ENCODE measurements around the gene WDR13.
"Not testable (repeated sequence)": the region's sequence is repeated elsewhere in the genome, so short reads cannot be mapped to it uniquely, and the experiment has no call there.

Gene WDR13

DNA sequence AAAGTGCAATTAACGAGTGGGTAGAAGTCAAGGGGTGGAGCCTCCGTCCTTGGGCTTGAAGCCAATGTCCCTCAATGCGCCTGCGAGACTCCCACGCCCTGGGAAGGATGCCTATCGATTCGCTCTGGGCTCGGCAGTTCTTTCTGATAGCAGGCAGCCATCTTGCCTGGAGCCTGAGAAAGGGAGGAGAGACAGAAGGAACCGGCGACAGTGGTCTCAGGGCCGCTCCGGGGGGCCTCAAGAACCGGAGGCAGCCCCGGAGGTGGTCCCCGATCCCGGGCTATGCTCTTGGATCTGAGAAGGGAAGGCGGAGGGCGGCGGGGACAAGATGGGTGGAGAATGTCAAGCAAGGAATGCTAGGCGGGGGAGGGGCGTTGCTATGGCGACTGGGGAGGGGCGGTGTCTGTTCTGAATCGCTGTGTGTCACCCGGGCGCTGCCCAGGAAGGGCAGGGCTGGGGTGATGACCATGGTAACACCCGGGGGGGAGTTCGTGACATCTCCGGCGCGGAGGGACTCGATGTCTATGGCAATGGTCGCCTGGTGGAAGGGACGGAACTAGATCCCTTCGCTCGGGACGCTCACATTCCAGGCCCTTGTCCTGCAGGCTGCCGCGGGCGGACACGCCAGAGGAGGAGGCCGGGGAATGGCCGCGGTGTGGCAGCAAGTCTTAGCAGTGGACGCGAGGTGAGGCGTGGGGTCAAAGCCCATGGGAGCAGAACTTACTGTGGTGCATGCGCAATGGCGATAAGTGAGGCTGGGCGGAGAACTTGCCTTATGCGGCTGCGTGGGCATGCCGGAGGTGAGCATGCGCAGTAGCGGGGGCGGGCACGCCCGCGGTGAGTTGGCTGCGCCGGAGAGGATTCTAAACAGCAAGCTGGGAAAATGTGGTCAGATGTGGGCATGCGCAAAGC, at the start of gene WDR13:
Gene WDR13 (plus strand): TSS at position 140 of the 912 bp plus-strand sequence. CDS start 505 bp downstream, at position 645.
- H3K4me3 ChIP-seq (ENCODE audit: low read length), result peak within 1 kb of the TSS; percentile 80
- no peak for TF ChIP-seq ZNF274 (IDR thresholded peaks at IDR 0.05; ENCODE audit: low read depth, low read length)

- no peak for TF ChIP-seq ZNF274 (IDR thresholded peaks at IDR 0.05; ENCODE audit: low read depth, low read length)
- H3K4me3 ChIP-seq (ENCODE audit: low read length), result no peak overlapping the region
Measured at GRCh38 chrX:48548871-48549270, 48.4 kb upstream of the WDR13 start.

DNA sequence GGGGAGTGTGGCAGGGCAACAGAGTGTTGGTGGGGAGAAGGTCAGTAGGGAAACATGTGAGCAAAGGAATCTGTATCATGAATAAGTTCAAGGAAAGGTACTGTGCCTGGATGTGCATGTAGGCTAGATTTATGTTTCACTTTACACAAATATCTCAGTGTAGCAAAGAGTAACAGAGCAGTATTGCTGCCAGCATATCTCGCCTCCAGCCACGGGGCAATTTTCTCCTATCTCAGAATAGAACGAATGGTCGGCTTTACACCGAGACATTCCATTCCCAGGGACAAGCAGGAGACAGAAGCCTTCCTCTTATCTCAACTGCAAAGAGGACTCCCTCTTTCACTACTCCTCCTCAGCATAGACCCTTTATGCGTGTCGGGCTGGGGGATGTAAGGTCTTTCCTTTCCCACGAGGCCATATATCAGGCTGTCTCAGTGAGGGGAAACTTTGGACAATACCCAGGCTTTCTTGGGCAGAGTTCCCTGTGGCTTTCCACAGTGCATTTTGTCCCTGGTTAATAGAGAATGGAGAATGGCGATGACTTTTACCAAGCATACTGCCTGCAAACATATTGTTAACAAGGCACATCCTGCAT, 41.5 kb upstream of the WDR13 start:
- not testable (repeated sequence) for H3K4me3 ChIP-seq (ENCODE audit: low read length)

DNA sequence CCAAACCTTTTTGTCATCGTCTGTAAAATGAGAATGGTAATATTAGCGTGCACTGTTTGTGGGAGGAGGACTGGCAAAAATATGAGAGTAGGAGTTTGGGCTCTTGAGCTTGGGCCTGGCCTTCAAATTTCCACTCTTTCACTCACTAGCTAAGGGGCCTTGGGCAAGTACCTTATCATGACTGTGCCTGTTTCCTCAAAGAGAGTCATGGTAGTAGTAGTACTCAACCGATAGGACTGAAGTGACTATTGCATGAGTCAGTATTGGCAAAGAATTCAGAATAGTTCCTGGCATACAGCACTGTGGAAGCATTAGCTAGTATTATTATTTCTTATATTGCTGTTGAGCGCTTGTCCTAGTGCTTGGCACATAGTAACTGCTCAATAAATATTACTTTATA, 39.0 kb upstream of the WDR13 start:
- TF ChIP-seq ZNF274 (IDR thresholded peaks at IDR 0.05; ENCODE audit: low read depth, low read length), result no peak
- no peak overlapping the region for H3K4me3 ChIP-seq (ENCODE audit: low read length)

- no peak for TF ChIP-seq ZNF274 (IDR thresholded peaks at IDR 0.05; ENCODE audit: low read depth, low read length)
Measured at GRCh38 chrX:48559636-48560035, 37.7 kb upstream of the WDR13 start.

GRCh38 chrX:48560056-48560455, 37.2 kb upstream of the WDR13 start:
- TF ChIP-seq ZNF274 (IDR thresholded peaks at IDR 0.05; ENCODE audit: low read depth, low read length), result no peak
- no peak overlapping the region for H3K4me3 ChIP-seq (ENCODE audit: low read length)

More at GRCh38 chrX:48559636-48560035, 37.7 kb upstream of the WDR13 start:
- no peak overlapping the region for H3K4me3 ChIP-seq (ENCODE audit: low read length)

- no peak overlapping the region for H3K4me3 ChIP-seq (ENCODE audit: low read length)
- no peak for TF ChIP-seq ZNF274 (IDR thresholded peaks at IDR 0.05; ENCODE audit: low read depth, low read length)
Measured at GRCh38 chrX:48560681-48561080, 36.6 kb upstream of the WDR13 start.

DNA sequence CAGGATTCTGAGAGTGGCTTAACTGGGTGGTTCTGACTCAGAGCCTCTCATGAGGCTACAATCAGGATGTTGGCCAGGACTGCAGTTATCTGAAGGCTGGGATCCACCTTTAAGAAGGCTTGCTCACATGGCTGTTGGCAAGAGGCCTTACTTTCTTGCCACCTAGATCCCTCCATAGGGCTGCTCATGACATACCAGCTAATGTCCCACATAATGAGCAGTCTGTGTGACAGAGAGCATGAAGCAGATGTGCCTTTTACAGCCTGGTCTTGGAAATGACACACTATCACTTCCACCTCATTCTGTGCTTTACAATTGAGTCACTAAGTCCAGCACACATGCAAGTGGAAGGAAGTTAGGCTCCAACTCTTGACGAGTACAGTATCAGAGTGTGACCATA, 27.3 kb upstream of the WDR13 start:
- no peak for TF ChIP-seq ZNF274 (IDR thresholded peaks at IDR 0.05; ENCODE audit: low read depth, low read length)
- H3K4me3 ChIP-seq (ENCODE audit: low read length), result no peak overlapping the region

DNA sequence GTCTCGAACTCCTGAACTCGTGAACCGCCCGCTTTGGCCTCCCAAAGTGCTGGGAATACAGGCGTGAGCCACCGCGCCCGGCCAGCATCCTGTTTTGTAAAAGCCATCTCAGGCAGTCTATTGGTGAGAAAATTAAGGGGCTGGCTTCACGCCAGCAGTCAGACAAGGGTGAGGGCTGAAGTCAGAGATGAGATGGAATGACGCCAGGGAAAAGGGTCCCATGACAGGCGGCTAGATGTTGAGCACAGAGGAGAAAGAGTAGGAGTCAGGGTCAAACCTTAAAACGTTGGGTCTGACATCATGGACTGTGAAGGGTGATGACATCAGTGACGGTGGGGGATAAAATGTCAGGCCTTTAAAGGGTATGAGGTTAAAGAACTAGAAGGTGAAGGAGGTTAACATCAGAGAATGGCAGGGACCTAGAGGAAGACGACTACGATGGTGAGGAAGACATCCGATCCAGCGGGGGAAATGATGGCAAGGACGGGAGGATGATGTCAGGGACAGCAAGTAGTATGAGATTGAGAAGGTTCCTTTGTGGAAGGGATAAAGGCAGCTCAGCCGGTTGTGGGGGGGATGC, 23.5 kb upstream of the WDR13 start:
- H3K4me3 ChIP-seq (ENCODE audit: low read length), result peak overlapping the region; percentile 61
- TF ChIP-seq ZNF274 (IDR thresholded peaks at IDR 0.05; ENCODE audit: low read depth, low read length), result no peak

- H3K4me3 ChIP-seq (ENCODE audit: low read length), result peak within 1 kb of the TSS; percentile 92
- TF ChIP-seq ZNF274 (IDR thresholded peaks at IDR 0.05; ENCODE audit: low read depth, low read length), result no peak
Measured at GRCh38 chrX:48574270-48575266, 22.7 kb upstream of the WDR13 start, which contains the start of gene RBM3. Gene RBM3, plus strand, starts transcription at chrX:48574484. Its CDS starts 697 bp downstream, at chrX:48575181.

GRCh38 chrX:48575642-48576041, 21.6 kb upstream of the WDR13 start:
- H3K4me3 ChIP-seq (ENCODE audit: low read length), result peak overlapping the region; percentile 92; the same call in 1 of the 2 replicates
- no peak for TF ChIP-seq ZNF274 (IDR thresholded peaks at IDR 0.05; ENCODE audit: low read depth, low read length)

DNA sequence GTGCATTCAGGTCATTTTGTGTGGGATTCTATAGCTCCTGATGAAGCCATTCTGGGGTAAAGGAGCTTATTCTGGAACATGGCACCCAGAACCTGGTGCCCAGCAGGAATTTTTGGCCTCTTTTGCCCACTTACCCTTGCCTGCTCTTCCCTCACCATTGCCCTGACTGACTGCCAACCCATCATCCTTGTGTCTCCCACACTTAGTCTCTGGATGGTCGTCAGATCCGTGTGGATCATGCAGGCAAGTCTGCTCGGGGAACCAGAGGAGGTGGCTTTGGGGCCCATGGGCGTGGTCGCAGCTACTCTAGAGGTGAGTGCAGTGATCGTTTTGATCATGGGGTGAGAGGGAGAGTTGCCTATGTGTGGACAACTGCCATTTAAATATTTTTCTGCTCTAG, 21.2 kb upstream of the WDR13 start:
- no peak for TF ChIP-seq ZNF274 (IDR thresholded peaks at IDR 0.05; ENCODE audit: low read depth, low read length)
- peak overlapping the region; percentile 92; the same call in 1 of the 2 replicates for H3K4me3 ChIP-seq (ENCODE audit: low read length)

DNA sequence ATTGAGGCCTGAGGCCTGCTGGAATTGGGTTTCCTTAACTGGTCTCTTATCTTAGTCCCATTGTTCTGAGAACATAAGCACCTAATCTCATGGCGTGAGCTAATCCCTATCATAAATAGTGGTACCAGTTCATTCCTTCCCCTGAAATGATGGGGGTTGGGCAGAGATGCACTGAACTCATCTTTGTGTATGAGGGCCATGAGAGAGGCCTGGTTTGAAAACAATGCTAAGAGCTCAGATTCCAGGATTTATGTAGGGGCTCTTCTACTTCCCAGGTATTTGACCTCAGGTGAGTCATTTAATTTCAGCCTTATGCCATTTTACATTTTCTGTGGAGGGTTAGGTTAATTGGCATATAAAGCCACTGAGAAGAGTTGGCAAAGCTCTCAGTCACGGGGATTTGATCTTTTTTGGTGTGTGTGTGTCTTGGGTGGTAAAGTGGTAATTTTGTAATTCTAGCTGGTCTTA, 18.6 kb upstream of the WDR13 start:
- H3K4me3 ChIP-seq (ENCODE audit: low read length), result no peak overlapping the region
- TF ChIP-seq ZNF274 (IDR thresholded peaks at IDR 0.05; ENCODE audit: low read depth, low read length), result no peak

Data from GM08714 (cell line).